SK-N-SH treated with all-trans-retinoic acid at 6 μM for 48 hours (cell line): Measurements from ENCODE around the gene TTLL10.

Experiments
- CSDC2 ChIP-seq: fragments of 250-450 bp; sonication (Bioruptor Pico); IDR thresholded peaks from 2 replicates; pipeline ENCODE4 v1.5.0; 2020; ENCODE audit warnings: mild to moderate bottlenecking, moderate library complexity
- ESRRG ChIP-seq: fragments of 250-450 bp; sonication (Bioruptor Pico); IDR thresholded peaks from 2 replicates; pipeline ENCODE4 v1.6.1; 2021; ENCODE audit warnings: mild to moderate bottlenecking
- ISL1 ChIP-seq: fragments of 250-450 bp; sonication (Bioruptor Pico); IDR thresholded peaks from 2 replicates; pipeline ENCODE4 v2.1.2; 2022; ENCODE audit warnings: mild to moderate bottlenecking, moderate library complexity
- RARB ChIP-seq: fragments of 250-450 bp; sonication (Bioruptor Pico); IDR thresholded peaks from 2 replicates; pipeline ENCODE4 v1.8.0; 2021; ENCODE audit warnings: mild to moderate bottlenecking, moderate library complexity
- TOX ChIP-seq: fragments of 250-450 bp; sonication (Bioruptor Pico); IDR thresholded peaks from 2 replicates; pipeline ENCODE4 v1.8.0; 2021; ENCODE audit warnings: mild to moderate bottlenecking, moderate library complexity, borderline replicate concordance
- ZFP30 ChIP-seq: fragments of 450-650 bp; formaldehyde crosslinking; IDR thresholded peaks from 2 replicates; pipeline ENCODE4 v1.5.0; 2022; ENCODE audit warnings: mild to moderate bottlenecking, moderate library complexity
- TF ChIP-seq, protein P1 (sequence below): fragments of 250-450 bp; sonication (Bioruptor Pico); IDR thresholded peaks from 2 replicates; pipeline ENCODE4 v1.8.0; 2020; ENCODE audit warnings: mild to moderate bottlenecking, moderate library complexity, borderline replicate concordance

DNA sequence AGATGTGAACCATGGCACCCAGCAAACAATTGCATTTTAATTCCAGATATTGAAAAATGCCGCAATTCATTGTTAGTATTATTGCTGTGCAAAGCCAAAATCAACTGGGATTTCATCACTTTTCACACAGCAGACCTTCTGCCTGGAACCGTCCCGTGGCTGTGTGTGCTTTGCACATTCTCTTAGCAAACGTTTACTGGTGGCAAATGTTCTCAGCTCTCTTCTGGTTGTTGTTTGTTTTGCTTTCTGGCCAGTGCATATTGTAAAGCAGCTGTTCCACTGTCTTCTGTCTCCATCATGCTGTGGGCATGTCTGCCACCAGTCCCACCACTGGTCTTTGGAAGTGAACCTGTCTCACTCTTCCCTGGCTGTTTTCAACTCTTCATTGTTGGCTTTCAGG is 19.8 kb upstream of the TTLL10 start:
- no peak for TF ChIP-seq ISL1 (CRISPR knock-in tag)
- TF ChIP-seq ZFP30 = no peak
- TF ChIP-seq ESRRG (CRISPR knock-in tag) = no peak
- TF ChIP-seq, protein P1, sequence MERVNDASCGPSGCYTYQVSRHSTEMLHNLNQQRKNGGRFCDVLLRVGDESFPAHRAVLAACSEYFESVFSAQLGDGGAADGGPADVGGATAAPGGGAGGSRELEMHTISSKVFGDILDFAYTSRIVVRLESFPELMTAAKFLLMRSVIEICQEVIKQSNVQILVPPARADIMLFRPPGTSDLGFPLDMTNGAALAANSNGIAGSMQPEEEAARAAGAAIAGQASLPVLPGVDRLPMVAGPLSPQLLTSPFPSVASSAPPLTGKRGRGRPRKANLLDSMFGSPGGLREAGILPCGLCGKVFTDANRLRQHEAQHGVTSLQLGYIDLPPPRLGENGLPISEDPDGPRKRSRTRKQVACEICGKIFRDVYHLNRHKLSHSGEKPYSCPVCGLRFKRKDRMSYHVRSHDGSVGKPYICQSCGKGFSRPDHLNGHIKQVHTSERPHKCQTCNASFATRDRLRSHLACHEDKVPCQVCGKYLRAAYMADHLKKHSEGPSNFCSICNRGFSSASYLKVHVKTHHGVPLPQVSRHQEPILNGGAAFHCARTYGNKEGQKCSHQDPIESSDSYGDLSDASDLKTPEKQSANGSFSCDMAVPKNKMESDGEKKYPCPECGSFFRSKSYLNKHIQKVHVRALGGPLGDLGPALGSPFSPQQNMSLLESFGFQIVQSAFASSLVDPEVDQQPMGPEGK = no peak
- TF ChIP-seq RARB (CRISPR knock-in tag) = no peak
- TF ChIP-seq TOX (CRISPR knock-in tag) = no peak
- TF ChIP-seq CSDC2 (CRISPR knock-in tag) = no peak
